HG03039 (cell line): Measurements from ENCODE around the gene LRRC8A.
A peak's percentile ranks its signal among the peaks of the same experiment; 100 is the strongest.

Source experiments
- ATAC-seq: cut with Tn5 transposase; IDR thresholded peaks from one replicate; pipeline ENCODE4 v1.9.1; 2021; ENCODE audit warnings: mild to moderate bottlenecking, moderate library complexity; ENCODE audit not compliant: unreplicated experiment

The LRRC8A gene

DNA sequence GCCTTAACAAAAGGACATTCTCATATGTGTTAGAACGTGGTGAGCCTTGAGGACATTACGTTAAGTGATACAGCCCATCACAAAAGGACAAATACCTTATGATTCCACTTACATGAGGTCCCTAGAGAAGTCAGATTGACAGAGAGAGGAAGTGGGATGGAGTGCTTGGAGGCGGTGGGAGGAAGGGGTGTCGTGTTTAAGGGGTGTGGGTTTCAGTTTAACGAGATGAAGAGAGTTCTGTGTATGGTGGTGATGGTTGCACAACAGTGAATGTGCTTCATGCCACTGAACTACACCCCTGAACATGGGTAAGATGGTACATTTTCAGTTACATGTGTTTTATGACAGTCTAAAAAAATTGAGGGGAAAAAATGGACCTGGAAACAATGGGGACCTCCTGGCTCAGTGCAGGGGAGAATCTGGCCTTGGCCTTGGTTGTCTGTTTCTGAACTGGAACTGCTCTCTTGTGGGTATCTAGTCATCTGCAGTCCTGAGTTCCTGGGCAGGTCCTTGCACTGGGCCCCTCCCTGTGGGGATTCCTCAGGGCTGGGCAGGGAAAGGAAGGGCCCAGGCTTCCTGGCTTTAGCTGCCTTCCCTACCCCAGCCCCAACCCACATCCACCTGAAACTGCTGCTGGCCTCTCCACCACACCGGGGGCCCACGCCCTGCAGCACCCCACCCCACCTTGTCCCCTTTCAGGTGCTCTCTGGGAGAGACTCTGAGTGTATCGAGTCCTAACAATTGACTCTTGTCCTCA lies 17.8 kb downstream of the LRRC8A start:
- no peak for ATAC-seq

DNA sequence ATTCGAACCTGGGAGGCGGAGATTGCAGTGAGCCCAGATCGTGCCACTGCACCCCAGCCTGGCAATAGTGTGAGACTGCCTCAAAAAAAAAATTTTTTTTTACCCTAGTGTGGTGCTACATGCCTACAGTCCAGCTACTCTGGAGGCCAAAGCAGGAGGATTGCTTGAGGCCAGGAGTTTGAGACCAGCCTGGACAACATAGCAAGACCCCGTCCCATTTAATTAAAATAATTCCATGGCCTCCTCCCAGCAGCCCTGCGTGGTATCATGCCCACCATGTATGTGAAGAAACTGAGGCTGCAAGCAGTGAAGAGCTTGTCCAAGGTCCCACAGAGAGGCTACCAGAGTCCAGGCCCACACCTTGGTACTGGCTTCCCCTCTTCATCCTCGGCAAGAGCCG lies 19.4 kb downstream of the LRRC8A start:
- no peak for ATAC-seq

DNA sequence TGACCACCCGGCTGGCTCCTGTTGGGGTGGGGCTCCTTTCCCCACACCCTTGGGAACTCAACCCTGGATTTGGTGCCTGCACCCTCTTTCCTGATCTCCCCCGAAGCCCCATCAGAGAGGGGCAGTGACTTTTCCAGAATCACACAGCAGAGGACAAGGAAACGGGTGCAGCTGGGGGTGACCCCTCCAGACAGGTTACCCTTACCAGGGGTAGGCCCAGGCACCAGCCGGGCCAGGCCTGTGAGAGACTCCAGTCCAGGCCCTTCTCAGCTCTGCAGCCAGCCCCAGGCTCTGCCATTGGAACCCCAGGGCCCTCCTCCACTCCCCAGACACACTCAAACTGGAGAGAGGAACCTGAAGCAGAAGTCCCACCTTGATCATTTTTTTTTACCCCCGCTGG lies 19.9 kb downstream of the LRRC8A start:
- no peak for ATAC-seq

DNA sequence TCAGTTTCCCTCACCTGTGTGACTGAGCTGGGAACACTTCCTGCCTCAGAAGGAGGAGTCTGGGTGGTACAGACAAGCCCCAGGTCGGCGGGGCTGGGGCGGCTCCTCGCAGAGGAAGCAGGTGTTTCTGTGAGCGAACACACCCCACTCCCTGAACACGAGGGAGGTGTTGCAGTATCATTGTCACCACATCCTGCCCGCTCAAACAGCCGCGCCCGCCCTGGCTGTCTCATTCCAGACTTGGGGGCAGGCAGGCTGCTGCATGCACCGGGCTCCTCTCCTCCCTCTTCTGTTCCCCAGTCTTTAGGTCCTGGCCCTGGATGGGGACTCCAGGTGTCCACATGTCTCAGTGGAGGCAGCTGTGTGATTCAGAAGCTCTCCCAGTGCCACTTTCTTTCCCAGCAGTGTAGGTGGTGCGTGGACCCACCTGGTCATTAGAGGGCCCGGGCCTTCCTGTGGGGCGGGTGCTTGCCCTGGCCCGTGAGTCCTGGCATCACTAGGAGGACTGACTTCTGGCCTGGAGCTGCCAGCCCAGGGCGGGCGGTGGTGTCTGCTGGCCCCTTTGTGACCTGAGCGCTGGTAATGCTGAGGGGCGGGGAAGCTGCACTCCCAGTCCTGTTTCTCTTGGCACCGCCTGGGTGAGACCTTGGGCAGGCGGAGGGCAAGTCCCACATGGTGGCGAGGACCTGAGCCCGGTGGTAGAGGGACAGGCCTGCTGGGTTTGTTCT lies 20.6 kb downstream of the LRRC8A start:
- peak; percentile 69 for ATAC-seq

DNA sequence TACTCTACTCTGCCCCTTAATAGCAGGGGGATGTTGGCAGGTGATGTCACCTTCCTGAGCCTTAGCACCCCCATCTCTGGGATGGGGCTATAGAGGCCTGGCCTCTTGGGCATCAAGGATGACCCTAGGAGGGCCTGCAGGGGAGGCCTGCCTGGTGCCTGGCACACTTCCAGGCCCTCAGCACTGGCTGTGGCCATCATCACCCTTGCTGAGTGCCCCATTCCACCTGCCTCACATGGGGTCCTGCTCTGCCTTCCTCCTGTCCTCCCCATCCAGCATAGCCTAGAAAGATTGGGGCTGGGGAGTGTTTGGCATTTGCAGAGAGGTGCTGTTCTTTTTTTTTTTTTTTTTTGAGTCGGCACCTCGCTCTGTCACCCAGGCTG lies 21.1 kb downstream of the LRRC8A start:
- ATAC-seq, result no peak

DNA sequence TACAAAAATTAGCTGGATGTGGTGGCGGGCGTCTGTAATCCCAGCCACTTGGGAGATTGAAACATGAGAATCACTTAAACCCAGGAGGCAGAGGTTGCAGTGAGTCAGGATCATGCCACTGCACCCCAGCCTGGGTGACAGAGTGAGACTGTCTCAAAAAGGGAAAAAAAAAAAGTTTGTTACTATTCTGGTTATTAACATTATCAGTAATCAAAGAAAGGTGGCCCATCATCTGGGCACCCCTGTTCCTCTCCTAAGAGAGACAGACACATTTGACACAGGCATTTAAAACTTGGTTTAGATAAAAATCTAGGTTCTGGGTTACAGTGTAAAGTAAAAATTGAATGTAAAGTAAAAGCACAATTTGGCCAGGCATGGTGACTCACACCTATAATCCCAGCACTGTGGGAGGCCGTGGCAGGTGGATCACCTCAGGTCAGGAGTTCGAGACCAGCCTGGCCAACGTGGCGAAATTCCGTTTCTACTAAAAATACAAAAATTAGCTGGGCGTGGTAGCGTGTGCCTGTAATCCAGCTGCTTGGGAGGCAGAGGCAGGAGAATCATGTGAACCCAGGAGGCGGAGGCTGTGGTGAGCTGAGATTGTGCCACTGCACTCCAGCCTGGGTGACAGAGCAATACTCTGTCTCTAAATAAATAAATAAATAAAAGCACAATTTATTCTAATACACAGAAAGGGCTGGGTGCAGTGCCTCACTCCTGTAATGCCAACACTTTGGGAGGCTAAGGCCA lies 22.1 kb downstream of the LRRC8A start:
- no peak for ATAC-seq

DNA sequence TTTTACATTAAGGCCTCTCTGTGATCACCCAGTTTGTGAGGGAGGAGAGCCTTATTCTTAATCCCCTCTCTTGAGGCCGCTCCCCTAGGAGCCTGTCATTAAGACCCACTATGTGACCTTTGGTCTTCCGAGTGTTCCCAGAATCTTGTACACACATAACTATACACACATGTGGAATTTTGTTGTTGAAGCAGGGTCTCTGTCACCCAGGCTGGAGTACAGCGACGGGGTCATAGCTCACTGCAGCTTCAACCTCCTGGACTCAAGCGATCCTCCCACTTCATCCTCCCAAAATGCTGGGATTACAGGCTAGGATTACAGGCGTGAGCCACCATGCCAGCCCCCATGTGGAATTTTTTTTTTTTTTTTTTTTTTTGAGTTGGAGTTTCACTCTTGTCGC lies 24.0 kb downstream of the LRRC8A start:
- no peak for ATAC-seq

DNA sequence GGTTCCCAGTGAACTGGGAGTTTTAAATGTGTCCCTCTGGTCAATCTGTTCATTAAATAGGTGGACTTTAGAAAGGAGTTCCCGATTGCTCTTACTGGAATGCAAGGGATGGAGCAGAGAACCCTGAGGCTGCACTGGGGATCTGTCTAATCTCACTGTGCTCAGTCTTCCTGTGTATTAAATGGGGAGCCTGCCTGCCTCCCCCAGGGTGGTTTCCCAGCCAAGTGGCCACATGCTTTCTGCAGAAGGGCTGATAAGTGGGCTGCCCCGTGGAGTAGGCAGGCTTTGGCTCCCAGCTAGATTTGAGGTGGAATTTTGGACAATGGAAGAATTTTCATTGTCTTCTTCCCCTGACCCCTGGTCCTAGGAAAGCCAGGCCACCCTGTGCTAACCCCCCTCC lies 24.8 kb downstream of the LRRC8A start:
- ATAC-seq, result no peak

DNA sequence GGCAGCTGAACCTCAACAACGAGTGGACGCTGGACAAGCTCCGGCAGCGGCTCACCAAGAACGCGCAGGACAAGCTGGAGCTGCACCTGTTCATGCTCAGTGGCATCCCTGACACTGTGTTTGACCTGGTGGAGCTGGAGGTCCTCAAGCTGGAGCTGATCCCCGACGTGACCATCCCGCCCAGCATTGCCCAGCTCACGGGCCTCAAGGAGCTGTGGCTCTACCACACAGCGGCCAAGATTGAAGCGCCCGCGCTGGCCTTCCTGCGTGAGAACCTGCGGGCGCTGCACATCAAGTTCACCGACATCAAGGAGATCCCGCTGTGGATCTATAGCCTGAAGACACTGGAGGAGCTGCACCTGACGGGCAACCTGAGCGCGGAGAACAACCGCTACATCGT lies 26.4 kb downstream of the LRRC8A start:
- no peak for ATAC-seq

DNA sequence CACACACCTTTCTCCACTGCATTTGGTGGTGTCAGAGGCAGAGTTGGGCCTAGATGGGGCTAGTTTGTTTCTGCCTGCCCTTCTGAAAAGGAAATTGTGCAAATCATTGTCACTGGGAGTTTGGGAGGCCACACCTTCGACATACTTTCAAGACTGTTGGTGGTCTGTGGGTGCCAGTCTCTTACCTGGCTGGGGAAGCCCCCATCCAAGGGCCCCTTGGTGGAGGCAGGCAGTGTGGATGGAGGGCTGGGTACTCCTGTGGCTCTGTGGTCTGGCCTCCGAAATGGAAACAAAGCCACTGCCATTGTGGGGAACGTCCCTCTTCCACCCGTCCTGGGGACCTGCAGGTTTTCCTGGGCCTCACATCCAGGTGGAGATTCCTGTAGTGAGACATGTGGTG lies 27.9 kb downstream of the LRRC8A start:
- no peak for ATAC-seq

DNA sequence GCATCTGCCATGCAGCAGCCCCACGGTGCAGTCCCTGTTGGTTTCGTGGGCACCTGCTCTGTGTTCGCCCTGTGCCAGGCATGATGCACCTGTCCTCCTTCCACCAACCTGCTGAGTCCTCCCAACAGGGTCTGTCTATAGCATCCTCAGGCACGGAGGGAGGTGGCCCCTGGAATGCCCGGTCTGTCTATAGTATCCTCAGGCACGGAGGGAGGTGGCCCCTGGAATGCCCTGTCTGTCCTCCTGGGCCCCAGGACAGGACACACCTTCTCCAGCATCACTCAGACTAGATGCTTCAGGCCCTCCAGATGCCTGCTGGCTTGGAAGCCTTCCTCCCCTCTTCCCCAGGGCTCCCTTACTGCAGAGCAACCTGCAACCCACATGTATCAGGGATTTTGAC lies 29.0 kb downstream of the LRRC8A start:
- no peak for ATAC-seq

DNA sequence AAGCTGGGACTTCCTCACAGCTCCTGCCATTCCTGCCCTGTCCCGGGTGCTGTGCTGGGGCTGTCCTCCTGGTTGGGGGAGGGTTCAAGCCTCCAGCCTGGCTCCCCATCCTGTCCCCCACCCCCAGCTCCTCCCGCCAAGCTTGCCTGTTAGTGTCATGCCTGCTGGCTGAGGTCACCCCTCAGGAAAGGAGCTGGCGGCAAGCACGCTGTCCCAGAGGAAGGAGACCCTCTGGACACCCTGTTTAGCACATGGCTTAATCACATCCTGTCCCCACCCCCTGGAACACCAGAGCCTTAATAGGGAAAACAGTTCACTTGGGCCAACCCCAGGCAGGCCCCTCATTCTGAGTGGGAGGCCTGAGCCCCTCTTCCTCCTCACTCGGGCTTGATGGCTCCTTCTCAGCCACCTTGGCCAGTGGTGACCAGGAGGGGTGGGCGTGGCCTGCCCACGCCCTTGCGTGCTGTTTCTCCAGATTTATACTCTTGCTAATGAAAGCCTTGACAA lies 29.6 kb downstream of the LRRC8A start:
- no peak for ATAC-seq

DNA sequence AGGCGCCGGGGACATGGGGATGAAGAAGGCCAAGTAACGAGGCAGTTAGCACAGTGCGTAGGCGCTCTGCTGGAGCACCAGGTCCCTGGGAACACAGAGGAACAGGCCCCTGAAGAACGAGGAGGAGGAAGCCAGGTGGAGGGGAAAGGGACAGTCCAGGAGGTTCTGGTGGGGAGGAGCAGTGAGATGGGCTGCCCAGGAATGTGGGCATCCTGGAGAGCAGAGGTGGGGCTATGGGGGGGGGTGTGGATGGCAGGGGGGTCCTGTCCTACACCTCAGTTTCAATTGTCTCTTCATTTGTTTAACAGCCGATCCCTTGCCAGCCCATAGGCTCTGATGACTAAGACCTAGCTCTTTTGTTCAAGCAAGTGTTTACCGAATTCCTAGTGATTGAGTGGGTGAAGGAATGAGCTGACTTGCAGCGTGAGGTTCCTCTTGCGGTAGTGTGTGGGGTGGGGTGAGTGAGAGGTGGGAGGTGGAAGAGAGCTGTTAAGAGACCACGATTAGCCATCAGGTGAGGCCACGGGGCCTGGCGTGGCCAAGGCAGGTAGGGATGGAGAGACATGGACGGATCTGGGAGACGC lies 30.4 kb downstream of the LRRC8A start:
- ATAC-seq, result no peak

DNA sequence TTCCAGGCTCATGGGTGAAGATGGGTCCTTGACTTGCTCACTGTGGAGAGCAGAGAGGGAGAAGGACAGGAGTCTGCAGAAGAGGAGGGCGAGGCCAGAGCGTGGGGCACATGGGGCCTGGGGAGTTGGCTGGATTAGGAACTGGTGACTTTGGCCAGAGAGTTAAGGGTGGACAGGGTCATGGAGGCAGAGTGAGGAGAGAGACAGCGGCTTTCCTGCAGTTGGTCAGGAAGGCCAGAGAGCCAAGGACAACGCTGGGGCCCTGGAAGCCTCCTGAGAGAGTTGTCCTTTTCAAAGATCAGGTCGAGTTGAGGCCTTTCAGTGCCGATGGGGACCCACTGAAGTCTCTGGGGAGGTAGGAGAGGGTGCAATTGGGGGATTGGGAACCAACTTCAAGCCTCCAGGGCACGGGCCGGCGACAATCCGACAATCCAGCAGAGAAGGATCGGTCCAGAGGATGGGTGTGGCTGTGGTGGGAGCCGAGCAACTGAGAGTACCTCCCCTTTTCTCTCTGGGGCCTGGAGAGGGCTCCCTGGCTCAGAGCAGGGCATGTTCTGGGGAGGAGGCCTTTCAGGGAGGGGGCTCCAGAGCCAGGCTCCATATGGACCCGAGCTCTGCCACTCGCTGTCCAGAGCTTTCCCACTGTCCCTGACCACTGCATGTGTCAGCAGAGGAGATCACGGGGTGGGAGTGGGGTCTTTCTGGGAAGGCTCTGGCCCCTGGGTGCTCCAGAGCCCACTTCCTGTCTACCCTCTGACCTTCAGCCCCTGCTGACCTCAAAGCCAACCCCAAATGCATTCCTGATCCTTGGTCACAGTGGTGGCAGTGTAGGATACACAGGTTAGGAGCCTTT lies 31.3 kb downstream of the LRRC8A start:
- no peak for ATAC-seq

DNA sequence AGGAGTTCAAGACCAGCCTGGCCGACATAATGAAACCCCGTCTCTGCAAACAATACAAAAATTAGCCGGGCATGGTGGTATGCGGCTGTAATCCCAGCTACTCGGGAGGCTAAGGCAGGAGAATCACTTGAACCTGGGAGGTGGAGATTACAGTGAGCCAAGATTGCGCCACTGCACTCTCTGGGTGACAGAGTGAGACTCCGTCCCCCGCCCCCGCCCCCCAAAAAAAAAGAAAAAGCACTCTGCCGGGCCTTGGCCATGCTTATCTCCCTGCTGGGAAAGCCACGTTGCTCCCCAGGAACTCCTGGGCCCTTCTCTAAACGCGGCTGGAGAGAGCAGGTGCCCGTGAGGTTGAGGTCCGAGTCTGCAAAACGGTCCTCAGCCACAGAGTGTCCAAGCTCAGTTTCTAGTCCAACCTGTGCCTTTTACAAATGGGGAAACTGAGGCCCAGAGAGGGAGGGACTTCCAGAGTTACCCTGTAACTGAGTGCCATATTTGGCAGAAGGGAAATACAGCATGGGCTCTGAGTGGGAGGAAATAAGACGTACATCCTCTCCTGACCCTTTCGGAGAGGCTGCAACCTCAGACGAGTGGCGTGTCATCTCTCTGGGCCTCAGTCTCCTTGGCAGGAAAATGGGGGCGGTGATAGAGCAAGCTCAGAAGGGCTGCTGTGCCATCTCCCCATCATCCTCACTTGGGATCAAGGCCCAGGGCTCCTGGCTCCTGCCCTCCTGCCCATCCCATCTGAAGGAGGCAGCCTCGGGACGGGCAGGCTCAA lies 32.3 kb downstream of the LRRC8A start:
- no peak for ATAC-seq

DNA sequence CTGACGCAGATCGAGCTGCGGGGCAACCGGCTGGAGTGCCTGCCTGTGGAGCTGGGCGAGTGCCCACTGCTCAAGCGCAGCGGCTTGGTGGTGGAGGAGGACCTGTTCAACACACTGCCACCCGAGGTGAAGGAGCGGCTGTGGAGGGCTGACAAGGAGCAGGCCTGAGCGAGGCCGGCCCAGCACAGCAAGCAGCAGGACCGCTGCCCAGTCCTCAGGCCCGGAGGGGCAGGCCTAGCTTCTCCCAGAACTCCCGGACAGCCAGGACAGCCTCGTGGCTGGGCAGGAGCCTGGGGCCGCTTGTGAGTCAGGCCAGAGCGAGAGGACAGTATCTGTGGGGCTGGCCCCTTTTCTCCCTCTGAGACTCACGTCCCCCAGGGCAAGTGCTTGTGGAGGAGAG lies 34.3 kb downstream of the LRRC8A start:
- ATAC-seq, result no peak

DNA sequence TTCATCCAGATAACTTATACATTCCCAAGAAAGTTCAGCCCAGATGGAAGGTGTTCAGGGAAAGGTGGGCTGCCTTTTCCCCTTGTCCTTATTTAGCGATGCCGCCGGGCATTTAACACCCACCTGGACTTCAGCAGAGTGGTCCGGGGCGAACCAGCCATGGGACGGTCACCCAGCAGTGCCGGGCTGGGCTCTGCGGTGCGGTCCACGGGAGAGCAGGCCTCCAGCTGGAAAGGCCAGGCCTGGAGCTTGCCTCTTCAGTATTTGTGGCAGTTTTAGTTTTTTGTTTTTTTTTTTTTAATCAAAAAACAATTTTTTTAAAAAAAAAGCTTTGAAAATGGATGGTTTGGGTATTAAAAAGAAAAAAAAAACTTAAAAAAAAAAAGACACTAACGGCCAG lies 34.8 kb downstream of the LRRC8A start:
- no peak for ATAC-seq

DNA sequence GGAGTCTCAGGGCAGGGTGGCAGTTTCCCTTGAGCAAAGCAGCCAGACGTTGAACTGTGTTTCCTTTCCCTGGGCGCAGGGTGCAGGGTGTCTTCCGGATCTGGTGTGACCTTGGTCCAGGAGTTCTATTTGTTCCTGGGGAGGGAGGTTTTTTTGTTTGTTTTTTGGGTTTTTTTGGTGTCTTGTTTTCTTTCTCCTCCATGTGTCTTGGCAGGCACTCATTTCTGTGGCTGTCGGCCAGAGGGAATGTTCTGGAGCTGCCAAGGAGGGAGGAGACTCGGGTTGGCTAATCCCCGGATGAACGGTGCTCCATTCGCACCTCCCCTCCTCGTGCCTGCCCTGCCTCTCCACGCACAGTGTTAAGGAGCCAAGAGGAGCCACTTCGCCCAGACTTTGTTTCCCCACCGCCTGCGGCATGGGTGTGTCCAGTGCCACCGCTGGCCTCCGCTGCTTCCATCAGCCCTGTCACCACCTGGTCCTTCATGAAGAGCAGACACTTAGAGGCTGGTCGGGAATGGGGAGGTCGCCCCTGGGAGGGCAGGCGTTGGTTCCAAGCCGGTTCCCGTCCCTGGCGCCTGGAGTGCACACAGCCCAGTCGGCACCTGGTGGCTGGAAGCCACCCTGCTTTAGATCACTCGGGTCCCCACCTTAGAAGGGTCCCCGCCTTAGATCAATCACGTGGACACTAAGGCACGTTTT lies 35.4 kb downstream of the LRRC8A start:
- no peak for ATAC-seq

DNA sequence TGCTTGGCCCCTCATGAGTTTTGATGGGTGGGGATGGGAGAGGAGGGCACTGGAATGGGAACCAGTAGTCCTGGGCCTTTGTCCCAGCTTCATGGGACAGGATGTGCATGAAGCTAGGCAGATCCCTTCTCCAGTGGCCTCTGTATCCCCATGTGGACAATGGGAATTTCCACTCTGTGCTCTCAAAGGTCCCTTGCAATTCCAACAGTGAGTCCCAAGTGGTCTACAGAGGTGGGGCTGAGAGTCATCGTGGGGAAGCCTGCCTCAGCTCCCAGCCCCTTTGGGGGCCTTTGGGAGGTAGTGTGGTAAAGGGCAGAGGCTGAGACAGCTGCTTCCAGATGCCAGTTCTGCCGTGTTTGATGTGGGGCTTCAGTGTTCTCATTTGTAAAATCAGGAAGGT lies 37.0 kb downstream of the LRRC8A start:
- ATAC-seq, result no peak
